ENCODE data around the gene FCF1.

Gene FCF1

GRCh38 chr14:74712499-74713394 is at the start of gene FCF1, which contains the start of gene AREL1:
TSS of gene FCF1 (plus strand) at chr14:74713144. CDS start at chr14:74713198, 54 bp downstream.
TSS of gene AREL1 (minus strand) at chr14:74713080. CDS start at chr14:74685615, 27,465 bp downstream.
- peak; percentile 65 for FAIRE-seq

DNA sequence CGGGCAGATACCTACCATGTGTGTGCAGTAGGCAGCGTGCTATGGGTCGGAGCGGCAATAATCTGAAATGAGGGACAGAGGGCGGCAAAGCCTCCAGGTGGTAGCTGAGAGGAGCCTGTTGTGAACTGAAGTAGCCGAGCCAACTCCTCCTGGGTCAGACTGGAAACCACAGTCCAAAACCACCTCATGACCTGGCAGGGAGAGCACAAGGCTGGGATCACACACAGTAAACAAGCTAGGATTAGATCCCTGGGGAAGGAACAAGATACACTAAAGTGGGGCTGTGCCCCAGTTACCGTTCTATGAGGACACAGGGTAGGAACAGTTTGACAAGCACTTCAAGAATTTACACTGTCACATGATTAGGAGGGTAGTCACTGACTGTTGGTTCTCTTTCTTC is 49.1 kb upstream of the FCF1 start:
- no peak for FAIRE-seq

DNA sequence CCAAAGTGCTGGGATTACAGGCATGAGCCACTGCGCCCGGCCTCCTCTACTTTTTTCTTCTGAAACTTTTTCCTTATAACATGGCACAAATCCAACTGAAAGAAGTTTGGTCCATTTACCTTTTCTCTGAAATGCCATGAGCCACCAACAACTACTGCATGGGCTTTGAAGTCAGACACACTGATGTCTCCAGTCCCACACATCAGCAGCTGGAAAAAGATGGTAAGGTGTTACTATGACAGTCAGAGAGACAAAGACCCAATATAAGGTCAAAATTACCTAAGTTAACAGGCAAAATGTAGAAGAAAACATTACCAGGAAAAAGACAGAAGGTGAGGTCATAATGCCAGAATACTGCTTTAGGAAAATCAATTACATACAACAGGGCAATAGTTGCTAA is 48.2 kb upstream of the FCF1 start:
- no peak for FAIRE-seq

- FAIRE-seq = no peak
Measured at GRCh38 chr14:74667758-74668157, 45.2 kb upstream of the FCF1 start.

DNA sequence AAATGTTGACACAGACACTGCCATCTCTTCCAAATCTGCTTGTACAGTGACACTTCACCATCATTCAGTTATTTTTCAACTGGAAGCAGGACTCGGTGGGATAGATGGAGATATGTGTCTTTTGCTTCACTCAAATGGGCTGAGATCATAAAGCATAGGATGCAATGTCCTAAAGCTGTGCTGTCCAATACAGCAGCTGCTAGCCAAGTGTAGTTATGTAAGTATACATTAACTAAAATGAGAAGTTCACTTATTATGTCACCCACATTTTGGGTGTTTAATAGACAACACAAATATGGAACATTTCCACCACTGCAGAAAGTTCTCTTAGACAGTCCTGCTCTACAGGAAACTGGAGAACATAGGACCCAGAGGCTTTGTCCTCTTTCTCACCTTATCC is 43.7 kb upstream of the FCF1 start:
- no peak for FAIRE-seq

DNA sequence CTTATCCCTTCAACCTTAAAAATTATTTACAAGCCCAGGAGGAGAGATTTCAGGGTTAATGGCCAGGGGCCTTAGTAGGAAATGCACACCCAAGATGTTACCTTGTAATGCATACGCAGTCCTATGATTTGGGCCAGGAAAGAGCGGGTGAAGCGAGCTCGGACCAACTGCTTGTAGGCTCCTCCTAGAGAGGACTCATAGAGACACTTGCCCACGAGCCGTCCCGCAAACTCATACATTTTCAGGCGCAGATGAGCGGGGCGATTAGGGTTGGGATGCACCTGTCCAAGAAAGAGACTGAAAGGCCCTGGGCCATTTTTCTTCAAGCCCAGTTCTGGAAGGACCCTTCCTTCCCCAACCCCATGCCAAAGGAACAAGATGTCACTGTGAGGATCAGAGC is 43.1 kb upstream of the FCF1 start:
- FAIRE-seq = no peak

DNA sequence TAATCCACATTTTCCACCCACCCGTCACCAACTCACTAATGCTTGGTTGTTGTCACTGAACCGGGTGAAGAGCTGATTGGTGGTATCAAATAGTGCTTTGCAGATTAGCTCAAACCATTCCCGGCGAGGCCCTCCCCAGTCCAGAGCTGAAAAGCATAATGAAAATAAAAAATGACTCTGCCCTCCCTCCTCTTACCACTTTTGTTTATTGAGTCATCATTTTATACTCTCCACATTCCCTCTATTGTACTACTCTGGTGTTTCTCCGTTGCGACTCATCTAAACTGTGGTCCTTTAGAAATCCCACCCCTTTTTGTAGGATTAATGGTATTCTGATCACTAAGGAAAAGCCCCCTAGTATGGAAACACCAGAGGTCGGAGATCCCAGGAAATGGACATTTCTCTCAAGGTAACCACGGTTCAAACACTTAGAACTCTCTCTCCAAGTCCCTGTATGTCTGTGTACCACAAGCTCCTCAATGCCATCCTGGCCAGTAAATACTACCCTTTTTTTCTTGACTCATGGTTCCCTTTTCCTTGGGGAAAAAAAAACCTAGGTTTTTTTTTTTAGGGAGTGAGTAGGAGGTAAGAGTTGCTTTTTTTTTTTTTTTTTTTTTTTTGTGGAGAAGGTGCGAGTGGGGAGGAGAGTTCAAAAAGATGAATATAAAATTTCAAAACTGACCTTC is 42.1 kb upstream of the FCF1 start:
- FAIRE-seq = no peak

GRCh38 chr14:74671789-74672188 is 41.2 kb upstream of the FCF1 start:
- no peak for FAIRE-seq

GRCh38 chr14:74673768-74674167 is 39.2 kb upstream of the FCF1 start:
- FAIRE-seq = no peak

DNA sequence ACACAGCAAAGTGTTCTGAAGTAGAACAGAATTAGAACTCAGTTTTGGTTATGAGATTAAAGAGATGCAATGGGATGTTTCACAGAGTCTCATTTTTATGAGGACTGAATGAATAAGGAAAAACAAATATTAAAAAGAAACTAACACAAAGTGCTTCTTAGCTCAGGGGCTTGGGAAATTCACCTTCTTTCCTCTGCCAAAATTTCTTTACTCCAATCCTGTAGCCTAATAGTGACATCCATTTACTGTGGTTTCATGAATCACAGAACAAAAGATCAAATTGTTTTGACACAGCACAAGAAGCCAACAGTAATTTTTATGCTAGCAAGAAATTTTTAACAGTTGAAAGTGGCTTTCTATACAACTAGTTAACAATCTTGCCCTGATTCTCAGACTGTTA is 37.7 kb upstream of the FCF1 start:
- no peak for FAIRE-seq

DNA sequence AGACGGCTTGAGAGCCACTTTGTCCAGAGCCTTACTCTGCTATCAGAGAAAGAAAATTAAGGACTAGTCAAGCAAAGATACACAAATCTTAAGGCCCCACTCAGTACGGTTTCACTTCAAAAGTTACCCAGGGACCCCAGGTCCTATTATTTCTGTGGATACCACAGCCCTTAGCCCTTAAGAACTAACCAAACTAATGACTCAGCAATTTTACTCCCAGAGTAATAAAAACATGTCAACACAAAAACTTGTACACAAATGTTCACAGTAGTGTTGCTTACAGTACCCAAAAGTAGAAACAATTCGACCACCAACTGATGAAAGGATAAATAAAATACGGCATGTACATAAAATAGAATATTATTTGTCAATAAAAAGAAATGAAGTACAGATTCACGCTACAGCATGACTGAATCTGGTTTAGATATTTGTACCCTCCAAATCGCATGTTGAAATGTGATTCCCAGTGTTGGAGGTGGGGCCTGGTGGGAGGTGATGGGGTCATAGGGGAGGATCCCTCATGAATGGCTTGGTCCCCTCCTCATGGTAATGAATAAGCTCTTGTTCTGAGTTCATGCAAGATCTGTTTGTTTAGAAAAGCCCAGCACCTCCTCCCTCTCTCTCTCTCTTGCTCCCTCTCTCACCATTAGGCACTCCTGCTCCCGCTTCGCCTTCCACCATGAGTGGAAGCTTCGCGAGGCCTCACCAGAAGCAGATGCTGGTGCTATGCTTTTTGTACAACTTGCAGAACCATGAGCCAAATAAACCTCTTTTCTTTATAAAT is 30.6 kb upstream of the FCF1 start:
- FAIRE-seq = no peak

- no peak for FAIRE-seq
Measured at GRCh38 chr14:74683406-74683805, 29.5 kb upstream of the FCF1 start.

DNA sequence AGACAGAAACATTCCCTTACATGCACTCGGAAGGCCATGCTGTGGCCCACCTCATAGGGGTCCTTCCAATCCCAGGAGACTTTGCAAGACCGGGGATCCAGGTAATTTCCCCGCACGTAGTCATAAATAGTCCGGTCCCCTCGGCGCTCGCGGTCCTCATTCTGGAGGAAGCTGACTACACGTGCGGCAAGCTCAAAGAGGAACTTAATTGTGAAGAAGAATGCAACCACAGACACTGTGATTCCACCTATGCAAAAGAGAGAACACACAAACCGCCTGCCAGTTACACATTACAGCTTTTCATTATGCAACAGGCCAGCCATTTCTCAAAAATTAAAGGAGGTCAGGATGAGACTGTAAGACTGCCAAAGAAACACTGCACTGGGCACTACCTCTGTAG is 28.5 kb upstream of the FCF1 start:
- FAIRE-seq = no peak

- no peak for FAIRE-seq
Measured at GRCh38 chr14:74685056-74685455, 27.9 kb upstream of the FCF1 start.

GRCh38 chr14:74685921-74686678 is 26.8 kb upstream of the FCF1 start:
- no peak for FAIRE-seq

- no peak for FAIRE-seq
Measured at GRCh38 chr14:74691456-74691855, 21.5 kb upstream of the FCF1 start.

DNA sequence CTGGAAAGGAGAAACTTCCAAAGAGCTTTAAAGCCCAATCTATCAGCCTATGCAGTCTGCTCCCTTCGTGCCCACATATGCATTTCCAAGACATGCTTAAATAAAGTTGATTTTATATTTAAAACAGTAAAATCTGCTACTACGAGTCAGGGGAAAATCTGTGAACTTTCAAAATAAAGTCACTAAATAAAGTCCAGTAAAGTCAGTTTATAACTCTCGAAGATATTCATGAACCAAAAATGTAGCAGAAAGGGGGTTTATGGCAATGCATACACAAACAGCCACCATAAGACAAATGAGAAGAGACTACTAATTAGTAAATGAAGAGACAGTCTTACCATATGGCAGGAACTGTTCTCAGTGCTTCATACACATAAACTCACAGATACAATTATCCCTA is 19.8 kb upstream of the FCF1 start:
- no peak for FAIRE-seq

GRCh38 chr14:74695406-74695805 is 17.5 kb upstream of the FCF1 start:
- no peak for FAIRE-seq

DNA sequence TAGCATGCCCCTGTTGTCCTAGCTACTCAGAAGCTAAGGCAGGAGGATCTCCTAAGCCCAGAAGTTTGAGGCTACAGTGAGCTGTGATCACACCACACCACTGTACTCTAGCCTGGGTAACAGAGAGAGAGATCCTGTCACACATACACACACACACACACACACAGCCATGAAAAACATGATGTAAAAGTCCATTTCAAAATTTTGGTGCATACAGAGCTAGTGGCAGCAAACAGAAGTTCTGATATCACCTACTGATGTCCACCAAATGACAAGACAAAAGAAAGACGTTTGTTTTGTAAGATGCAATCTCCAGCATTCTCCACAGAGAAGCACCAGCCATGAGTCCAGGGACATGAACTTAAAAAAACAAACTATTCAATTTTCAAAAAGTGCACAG is 15.9 kb upstream of the FCF1 start:
- no peak for FAIRE-seq

DNA sequence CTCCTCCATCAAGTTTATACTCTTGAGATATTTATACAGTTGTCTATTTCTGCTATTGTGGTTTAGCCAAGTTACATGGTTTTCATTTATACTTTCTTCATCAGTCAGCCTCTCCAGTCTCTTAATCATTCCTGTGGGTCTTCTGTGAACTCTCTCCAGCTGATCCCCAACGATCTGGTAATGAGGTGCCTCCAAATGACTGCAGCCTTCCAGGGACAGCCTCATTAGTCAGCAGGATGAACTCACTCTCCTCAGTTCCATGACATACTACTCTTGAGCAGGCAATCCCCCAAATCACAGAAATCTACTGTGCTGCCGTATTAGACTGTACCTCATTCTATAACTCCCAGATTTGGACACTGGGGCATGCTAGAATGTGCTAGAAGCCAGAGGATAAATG is 15.4 kb upstream of the FCF1 start:
- FAIRE-seq = no peak

DNA sequence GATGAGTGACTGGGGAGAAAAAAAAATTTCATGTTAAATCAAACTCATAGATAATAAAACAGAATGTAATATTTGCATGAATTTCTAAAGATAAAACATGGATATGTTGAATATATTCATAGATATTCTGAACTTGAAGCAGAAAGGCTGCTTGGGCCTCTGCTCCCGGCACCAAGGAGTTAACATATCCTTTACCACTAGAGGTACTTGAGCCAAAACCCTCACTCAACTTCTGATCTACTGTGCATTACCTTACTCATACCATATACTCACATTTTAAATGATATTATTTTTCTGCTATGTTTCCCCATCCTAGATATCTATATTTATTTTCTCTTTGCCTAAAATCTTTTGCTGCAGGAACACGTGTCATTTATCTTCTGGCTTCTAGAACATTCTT is 15.0 kb upstream of the FCF1 start:
- no peak for FAIRE-seq

DNA sequence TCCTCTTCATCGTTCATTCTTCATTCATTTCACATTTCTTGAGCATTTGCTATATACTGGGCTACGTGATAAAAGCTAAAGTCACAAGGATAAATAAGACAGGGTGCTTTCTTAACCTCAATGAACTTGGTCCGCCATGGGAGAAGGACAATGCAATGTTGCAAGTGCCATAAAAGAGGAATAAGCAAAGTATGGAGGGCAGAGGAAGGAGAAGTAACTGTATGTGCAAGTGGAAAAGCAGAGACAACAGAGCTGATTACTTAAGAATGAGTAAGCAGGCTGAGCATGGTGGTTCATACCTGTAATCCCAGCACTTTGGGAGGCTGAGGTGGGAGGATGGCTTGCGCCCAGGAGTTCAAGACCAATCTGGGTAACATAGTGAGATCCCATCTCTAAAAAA is 14.5 kb upstream of the FCF1 start:
- FAIRE-seq = no peak

DNA sequence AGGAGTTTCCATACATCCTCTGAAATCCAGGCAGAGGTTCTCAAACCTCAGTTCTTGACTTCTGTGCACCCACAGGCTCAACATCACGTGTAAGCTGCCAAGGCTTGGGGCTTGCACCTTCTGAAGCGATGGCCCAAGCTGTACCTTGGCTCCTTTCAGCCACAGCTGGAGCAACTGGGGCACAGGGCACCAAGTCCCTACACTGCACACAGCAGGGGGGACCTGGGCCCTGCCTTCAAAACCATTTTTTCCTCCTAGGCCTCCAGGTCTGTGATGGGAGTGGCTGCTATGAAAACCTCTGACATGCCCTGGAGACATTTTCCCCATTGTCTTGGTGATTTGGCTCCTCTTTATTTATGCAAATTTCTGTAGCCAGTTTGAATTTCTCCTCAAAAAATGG is 10.7 kb upstream of the FCF1 start:
- no peak for FAIRE-seq
